ENCODE data around the gene HOXB6.

GRCh38 chr17:48547808-48548522 is 56.8 kb downstream of the HOXB6 start:
- TF ChIP-seq CTCF (conservative IDR thresholded peaks at IDR 0.05 in 1 of 2, IDR thresholded peaks at IDR 0.05 in 1 of 2; ENCODE audit: extremely low read depth in 1 of 2, insufficient read depth in 1 of 2, low read depth in 1 of 2, low read length in 2 of 2) (no peak), EZH2 (IDR thresholded peaks at IDR 0.05; ENCODE audit: borderline replicate concordance, low read length) (no peak)

Data from mammary epithelial cell (primary cell).